Epithelial cell of prostate (primary cell): Measurements from ENCODE around the gene SEPHS1.
"Not testable (repeated sequence)": the region's sequence is repeated elsewhere in the genome, so short reads cannot be mapped to it uniquely, and the experiment has no call there.

ENCODE experiments used
- DNase-seq: peaks from one replicate; pipeline ENCODE4 v3.0.0-alpha.2; 2011; ENCODE audit warnings: low read depth, low spot score
- H3K27ac ChIP-seq: fragments of 450-650 bp; 2 replicates; pipeline ENCODE4 v1.5.1; 2017; ENCODE audit warnings: mild to moderate bottlenecking

SEPHS1 gene

DNA sequence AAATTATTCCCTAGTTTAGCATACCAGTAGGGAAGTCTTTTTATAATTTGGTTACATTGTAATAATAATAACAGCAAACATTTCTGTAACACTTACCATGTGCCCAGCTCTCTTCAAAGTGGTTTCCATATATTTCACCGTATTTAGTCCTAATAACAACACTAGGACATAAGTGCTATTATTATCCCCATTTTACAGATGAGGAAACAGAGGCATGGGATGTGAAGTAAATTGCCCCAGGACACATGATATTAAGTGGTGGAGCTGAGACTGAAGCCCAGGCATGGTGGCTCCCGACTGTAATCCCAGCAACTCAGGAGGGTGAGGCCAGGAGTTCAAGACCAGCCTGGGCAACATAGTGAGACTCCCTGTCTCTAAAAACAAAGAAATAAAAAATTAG lies 53.3 kb downstream of the SEPHS1 start:
- no peak overlapping the region for H3K27ac ChIP-seq
- DNase-seq: no peak

DNA sequence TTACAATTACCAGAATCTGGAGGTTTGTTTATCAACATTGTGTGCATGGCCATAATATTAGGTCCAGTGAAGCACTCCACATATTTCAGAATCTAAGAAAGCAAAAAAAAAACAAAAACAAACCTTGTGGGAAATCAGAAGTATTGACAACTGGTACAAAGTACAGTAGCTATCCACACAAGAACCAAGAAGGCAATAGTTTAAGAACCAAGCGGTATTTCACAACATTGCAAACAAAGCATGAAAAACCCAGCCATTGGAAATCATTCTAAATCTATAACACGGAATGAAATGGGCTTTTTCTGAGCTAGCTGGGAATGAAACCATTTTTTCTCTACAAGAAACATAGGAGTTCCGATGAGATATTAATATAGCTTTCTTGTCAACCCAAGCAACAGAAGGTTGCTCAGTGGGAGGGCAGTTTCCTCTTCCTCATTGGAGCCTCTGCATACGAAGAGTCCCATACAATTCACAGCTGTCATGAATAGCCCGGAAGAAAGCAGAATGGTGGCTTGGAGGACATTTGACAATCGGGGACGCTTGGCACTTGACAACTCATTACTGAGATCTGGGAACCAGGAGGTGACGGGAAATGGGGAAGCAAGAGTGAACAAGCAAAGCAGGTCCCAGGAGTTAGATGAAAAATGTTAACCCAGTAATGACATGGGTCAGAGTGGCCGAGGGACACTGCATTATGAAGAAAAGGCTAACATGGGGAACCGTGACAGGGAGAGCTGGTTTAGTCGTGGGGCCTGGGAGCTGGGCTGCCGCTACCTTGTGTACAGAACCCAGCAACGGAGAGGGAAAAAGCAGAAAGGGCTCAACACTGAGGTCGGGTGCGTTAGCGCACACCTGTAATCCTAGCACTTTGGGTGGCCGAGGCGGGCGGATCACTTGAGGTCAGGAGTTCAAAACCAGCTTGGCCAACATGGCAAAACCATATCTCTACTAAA lies 56.0 kb downstream of the SEPHS1 start:
- DNase-seq: no peak
- H3K27ac ChIP-seq: no peak overlapping the region

DNA sequence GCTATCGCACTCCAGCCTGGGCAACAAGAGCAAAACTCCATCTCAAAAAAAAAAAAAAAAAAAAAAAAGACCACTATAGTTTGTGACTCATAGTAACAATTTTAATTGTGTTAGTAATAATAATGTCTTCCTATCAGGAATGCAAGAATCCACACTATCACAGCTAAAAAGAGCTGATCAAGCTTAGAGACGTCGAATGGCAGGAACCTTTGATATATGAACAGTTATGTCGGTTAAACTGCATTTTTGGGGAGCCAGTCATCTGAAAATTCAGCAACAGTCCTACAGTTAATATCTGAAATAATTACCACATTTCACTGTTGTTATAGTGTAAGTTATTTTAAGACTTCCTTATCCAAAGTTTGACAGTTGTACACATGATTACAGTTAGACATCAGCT lies 57.0 kb downstream of the SEPHS1 start:
- DNase-seq: no peak
- H3K27ac ChIP-seq: no peak overlapping the region

DNA sequence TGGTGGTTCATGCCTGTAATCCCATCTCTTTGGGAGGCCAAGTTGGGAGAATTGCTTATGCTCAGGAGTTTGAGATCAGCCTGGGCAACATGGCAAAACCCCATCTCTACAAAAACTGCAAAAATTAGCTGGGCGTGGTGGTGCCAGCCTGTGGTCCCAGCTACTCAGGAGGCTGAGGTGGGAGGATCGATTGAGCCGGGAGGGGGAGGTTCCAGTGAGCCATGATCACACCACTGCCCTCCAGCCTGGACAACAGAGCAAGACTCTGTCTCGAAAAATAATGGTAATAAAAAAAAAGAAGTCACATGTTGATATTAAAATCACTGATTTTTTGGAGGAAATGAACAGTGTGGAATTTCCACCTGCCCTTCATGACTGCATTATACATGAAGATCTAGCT lies 64.0 kb downstream of the SEPHS1 start:
- DNase-seq: no peak
- no peak overlapping the region for H3K27ac ChIP-seq

DNA sequence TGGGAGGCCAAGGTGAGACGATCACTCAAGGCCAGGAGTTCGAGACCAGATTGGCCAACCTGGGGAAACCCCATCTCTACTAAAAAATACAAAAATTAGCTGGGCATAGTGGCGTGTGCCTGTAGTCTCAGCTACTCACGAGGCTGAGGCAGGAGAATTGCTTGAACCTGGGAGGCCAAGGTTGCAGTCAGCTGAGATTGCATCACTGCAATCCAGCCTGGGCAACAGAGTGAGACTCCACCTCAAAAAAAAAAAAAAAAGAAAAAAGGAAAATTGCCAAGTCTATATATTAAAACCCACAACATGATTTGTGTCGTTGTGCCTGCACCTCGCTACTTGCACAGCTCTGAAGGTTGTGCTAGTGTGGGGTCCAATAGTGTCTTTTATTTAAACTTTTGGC lies 65.7 kb downstream of the SEPHS1 start:
- H3K27ac ChIP-seq, DNase-seq: not testable (repeated sequence)

DNA sequence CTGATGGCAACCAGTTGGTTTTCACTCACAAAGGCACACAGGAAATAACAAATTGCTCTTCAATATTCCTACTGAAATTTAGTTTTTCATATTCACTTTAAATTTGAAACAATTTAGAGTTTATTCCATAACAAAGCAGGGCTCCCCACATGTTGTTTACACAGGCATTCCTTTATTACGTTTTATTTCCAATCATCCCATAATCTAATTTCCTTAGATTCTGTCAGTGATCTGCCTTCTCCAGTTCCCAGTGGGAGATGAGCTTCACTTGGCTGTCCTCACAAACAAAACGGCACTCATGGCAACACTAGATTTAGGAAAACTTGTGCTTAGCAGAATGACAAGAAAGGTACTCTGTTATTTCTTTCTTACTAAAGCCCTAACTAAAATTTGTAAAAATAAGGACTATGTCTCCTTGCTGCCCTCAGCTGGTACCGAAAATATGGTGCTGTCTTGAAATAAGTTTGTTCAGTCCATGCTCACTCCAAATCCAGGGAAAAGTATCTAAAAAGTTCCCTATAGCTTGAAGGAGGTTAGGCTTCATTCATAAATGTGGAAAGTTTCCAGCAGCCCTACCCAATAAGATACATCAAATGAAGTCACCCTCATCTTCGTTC lies 71.2 kb downstream of the SEPHS1 start:
- no peak for DNase-seq

DNA sequence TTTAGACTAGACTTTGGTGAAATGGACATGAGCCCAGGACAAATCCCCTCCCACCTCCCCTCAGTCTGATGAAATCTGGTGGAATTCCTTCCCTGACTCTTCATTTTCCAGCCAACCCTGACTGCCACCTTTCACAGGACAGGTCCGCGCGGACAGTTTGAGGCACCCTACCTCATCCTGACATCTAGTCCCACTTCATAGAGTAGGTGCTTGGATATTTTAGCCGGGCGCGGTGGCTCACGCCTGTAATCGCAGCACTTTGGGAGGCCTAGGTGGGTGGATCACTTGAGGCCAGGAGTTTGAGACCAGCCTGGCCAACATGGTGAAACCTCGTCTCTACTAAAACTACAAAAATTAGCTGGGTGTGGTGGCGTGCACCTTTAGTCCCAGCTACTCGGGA lies 71.9 kb downstream of the SEPHS1 start:
- H3K27ac ChIP-seq, DNase-seq: not testable (repeated sequence)

More for the DNA sequence above, 71.2 kb downstream of the SEPHS1 start:
- H3K27ac ChIP-seq: no peak overlapping the region

DNA sequence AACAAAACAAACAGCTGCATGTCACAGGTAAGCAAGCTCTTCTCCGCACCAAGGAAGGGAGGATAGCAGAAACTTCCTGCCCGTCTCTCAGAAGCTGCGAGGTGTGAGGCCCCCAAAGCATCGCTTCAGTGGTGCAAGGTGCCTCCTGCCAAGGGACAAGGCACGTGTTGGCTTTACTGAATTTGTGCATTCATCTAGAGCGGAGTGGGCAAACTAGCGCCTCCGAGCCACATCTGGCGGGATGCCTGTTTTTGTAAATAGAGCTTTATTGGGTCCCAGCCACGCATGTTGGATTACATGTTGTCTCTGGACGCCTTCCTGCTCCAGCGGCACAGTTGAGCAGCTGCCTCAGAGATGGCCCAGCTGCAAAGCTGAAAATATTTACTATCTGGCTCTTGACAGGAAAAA lies 75.9 kb downstream of the SEPHS1 start:
- no peak for DNase-seq
- no peak overlapping the region for H3K27ac ChIP-seq

DNA sequence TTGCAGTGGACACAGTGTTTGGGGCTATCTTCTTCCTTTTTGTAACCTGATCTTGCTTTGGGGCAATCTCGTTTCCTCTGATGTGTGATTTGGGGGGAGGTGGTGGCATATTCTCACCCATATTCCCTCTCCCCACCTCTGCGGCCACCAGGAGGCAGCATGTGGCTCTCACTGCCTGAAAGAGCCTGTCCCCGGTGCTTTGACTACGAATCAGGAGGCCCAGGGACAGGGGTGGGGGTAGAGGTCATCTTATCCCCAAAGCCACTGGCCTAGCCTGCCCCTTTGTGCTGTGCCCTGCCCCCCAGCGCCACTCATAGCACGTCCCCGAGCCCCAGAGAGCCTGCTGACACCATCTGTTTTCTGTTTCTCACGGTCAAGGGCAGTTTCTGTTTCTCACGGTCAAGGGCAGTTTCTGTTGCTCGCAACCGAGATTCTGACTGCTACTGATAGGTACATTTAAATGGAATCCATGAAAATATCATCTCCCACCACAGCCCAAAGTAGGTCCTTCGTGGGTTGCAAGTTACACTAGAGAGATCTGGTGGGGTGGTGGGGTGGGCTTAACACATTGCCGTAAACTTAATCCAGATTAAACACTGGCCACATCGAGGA lies 76.4 kb downstream of the SEPHS1 start:
- DNase-seq: no peak

DNA sequence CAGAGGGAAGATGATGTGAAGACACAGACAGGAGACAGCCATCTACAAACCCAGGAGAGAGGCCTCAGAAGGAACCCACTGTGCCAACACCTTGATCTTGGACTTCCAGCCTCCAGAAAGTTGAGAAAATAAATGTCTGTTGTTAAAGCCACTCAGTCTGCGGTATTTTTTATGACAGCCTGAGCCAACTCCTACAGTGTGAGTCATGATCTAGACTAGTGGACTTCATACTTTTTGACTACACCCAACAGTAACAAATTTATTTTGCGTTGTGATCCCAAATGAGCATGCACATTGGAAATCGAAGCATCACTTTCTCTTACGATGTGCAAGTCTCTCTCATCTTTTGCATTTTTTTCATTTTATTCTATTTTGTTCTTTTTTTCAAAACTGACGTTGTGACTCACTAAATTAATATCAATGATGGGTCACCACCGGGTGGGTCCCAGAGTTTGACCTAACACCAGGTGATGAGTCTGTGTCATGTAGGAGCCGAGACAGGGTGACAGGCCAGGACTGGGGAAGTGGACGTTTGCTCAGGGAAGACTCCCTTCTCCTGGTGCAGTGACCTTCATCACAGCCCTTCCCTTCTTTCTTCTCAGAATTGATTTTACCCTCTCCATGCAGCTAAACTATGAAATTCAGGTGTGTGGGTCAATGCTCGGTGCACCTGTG lies 77.1 kb downstream of the SEPHS1 start:
- no peak for DNase-seq
- H3K27ac ChIP-seq: no peak overlapping the region

More for the DNA sequence above, 76.4 kb downstream of the SEPHS1 start:
- H3K27ac ChIP-seq: no peak overlapping the region

DNA sequence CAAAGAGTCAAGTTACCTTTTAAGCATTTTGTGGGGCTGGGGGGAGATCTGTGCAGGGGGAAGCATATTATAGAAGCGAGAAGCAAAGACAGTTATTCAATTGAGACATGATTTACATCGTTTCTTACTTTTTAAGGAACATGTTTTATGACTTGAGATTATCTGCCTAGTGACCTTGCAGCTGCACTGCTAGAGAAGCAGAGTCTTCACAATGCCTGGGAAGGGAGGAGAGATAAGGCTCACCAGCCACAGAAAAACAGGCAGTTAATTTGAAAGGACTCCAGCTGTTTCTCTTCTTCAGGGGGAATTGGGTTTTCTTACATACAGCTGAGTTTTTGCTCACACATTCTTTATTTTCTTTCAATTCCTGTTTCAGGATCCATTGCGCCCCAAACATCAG lies 79.3 kb downstream of the SEPHS1 start:
- no peak overlapping the region for H3K27ac ChIP-seq
- no peak for DNase-seq

DNA sequence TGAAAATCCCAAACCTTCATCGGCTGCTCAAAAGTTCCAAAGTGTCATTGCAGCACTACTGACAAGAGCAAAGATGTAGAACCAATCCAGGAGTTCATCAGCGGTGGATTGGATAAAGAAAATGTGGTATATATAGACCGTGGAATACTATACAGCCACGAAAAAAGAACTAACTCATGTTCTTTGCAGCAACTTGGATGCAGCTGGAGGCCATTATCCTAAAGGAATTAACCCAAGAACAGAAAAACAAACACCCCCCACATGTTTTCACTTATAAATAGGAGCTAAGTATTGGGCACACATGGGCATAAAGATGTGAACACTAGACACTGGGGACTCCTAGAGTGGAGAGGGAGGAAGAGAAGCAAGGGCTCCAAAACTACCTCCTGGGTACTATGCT lies 79.8 kb downstream of the SEPHS1 start:
- no peak overlapping the region for H3K27ac ChIP-seq
- DNase-seq: no peak
